ENCODE results near the gene RUVBL2.

RUVBL2 gene

DNA sequence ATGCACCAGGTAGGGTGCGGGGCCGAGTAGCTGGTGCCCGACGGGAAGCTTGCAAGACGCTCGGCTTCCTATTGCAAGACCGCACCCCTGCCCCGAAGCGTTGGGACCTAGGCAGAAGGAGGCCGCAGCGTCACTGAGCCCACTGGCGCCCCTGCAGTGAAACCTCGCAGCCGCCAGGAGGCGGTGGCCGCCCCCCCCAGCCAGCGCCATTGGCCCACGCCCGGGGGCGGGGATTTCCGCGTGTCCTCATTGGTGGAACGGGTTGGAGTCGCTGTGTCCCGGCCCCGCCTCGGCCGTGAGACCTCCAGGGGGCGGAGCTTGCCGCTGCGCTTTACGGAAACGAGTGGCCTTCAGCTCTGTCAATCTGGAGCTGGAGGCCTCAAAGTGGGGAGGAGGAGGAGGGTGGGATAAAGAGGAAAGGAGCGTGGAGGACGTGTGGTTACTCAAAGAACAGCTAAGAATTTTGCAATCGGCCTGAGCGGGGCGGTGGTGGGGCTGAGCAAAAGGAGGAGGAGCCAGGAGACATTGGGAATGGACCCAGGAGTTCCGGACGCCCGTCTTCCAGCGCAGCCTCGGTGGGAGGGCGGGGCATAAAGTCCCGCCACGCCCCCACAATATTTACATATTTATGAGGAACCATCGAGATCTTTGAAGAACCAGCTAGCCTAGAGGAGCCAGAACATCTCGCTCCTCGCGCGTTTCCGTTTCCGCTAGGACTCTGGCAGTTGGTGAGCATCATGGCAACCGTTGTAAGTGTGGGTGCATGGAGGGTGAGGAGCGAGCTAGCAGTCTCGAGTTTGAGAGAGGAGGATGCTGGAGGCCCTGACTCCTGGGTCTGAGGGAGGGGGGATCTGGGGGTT lies at the start of gene RUVBL2, which contains the start of gene GYS1:
Gene RUVBL2, plus strand, starts transcription at position 713 of the 860 bp plus-strand sequence. Its CDS starts 25 bp downstream, at position 738.
Gene GYS1, minus strand, starts transcription at position 135 of the 860 bp plus-strand sequence. CDS start 197 bp downstream, outside the sequence.
- Mint-ChIP-seq H3K9me3 (no peaks in the 10 kb centered on the region), H3K4me1 (ENCODE audit: low read depth) (peaks cover 34% of the 10 kb centered on the region), H3K27ac (peak within 1 kb of the TSS; percentile 99), H3K4me3 (peak within 1 kb of the TSS; percentile 94), H3K27me3 (ENCODE audit: low read depth) (no peaks in the 10 kb centered on the region), H3K36me3 (ENCODE audit: low read depth) (peaks cover 18% of the 10 kb centered on the region)

- H3K27ac Mint-ChIP-seq, result no peak overlapping the region
- no peak overlapping the region for H3K4me3 Mint-ChIP-seq
- H3K4me1 Mint-ChIP-seq (ENCODE audit: low read depth), result no peaks in the 10 kb centered on the region
- no peaks in the 10 kb centered on the region for H3K36me3 Mint-ChIP-seq (ENCODE audit: low read depth)
- no peaks in the 10 kb centered on the region for H3K27me3 Mint-ChIP-seq (ENCODE audit: low read depth)
- H3K9me3 Mint-ChIP-seq, result peaks cover 10% of the 10 kb centered on the region
These were observed 48.3 kb upstream of the RUVBL2 start for GRCh38 chr19:48945415-48945814.

- H3K9me3 Mint-ChIP-seq, result peaks cover 9% of the 10 kb centered on the region
- H3K27ac Mint-ChIP-seq, result no peak overlapping the region
- H3K4me3 Mint-ChIP-seq, result no peak overlapping the region
- no peaks in the 10 kb centered on the region for H3K36me3 Mint-ChIP-seq (ENCODE audit: low read depth)
- no peaks in the 10 kb centered on the region for H3K4me1 Mint-ChIP-seq (ENCODE audit: low read depth)
- H3K27me3 Mint-ChIP-seq (ENCODE audit: low read depth), result no peaks in the 10 kb centered on the region
These were observed 47.9 kb upstream of the RUVBL2 start for GRCh38 chr19:48945817-48946216.

DNA sequence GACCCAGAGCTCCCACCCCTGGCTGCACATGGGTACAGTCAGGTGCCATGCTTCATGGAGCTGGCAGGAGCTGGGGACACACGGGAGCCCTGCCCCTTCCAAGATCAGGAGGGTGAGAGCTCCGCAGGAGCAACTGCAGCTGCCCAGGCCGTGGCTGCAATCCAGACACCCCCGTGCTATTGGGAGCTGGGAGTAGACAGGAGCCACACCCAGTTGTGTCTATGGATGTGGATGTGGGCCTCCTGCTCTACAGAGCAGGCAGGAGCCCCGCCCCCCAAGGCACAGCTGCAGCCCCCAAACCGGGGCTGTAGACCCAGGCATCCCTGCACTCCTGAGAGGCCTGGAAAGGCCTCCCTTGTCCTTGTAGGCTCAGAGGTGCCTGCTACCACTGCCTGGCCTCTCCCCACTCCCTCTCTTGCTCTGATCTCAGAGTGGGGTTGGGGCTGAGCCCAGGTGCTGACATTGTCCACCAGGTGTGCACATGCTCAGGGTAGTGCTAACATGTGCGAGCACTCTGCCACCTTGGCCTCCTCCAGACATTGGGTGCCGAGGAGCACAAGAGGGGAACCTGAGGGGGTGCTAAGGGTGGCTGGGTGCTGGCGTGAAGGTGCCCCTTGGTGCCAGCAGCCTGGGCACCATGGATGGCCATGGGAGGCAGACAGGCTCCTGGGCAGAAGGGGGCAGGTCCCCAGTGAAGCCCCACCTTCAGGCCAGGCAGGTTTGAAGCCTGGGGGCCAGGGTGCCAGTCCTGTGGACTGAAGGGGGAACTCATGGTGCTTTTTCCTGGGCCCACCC lies 47.0 kb upstream of the RUVBL2 start:
- no peak overlapping the region for H3K27ac Mint-ChIP-seq
- no peaks in the 10 kb centered on the region for H3K27me3 Mint-ChIP-seq (ENCODE audit: low read depth)
- peaks cover 4% of the 10 kb centered on the region for H3K9me3 Mint-ChIP-seq
- H3K36me3 Mint-ChIP-seq (ENCODE audit: low read depth), result no peaks in the 10 kb centered on the region
- no peak overlapping the region for H3K4me3 Mint-ChIP-seq
- H3K4me1 Mint-ChIP-seq (ENCODE audit: low read depth), result no peaks in the 10 kb centered on the region

- Mint-ChIP-seq H3K27me3 (ENCODE audit: low read depth) (no peaks in the 10 kb centered on the region), H3K27ac (no peak overlapping the region), H3K9me3 (peaks cover 4% of the 10 kb centered on the region), H3K4me3 (no peak overlapping the region), H3K4me1 (ENCODE audit: low read depth) (no peaks in the 10 kb centered on the region), H3K36me3 (ENCODE audit: low read depth) (no peaks in the 10 kb centered on the region)
These were observed 46.5 kb upstream of the RUVBL2 start for GRCh38 chr19:48947258-48947542.

- Mint-ChIP-seq H3K27ac (no peak overlapping the region), H3K27me3 (ENCODE audit: low read depth) (no peaks in the 10 kb centered on the region), H3K4me1 (ENCODE audit: low read depth) (peaks cover 4% of the 10 kb centered on the region), H3K4me3 (no peak overlapping the region), H3K9me3 (peaks cover 4% of the 10 kb centered on the region), H3K36me3 (ENCODE audit: low read depth) (no peaks in the 10 kb centered on the region)
These were observed 43.5 kb upstream of the RUVBL2 start for GRCh38 chr19:48950159-48950558.

DNA sequence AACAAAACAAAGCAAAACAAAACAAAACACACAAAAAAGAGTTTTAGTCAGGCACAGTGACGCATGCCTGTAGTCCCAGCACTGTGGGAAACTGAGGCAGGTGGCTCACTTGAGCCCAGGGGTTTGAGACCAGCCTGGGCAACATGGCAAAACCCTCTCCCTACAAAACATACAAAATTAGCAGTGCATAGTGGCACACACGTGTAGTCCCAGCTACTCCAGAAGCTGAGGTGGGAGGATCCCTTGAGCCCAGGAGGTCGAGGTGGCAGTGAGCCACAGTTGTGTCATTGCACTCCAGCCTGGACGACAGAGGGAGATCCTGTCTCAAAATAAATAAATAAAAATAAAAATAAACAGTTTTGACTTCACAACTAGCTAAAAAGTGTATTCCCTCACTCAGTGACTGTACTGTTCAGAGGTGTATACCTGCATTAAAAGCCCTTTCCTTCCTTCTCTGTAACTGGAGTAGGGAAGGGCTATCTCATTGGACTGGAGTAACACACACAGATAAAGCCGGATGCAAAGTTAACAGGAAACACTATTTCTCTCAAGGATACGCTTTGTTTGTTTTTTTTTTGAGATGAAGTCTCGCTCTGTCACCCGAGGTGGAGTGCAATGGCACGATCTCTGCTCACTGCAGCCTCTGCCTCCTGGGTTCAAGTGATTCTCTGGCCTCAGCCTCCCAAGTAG lies 42.7 kb upstream of the RUVBL2 start:
- H3K4me1 Mint-ChIP-seq (ENCODE audit: low read depth), result peaks cover 6% of the 10 kb centered on the region
- H3K36me3 Mint-ChIP-seq (ENCODE audit: low read depth), result peaks cover 2% of the 10 kb centered on the region
- H3K27me3 Mint-ChIP-seq (ENCODE audit: low read depth), result no peaks in the 10 kb centered on the region
- H3K9me3 Mint-ChIP-seq, result peaks cover 4% of the 10 kb centered on the region
- no peak overlapping the region for H3K27ac Mint-ChIP-seq
- no peak overlapping the region for H3K4me3 Mint-ChIP-seq

DNA sequence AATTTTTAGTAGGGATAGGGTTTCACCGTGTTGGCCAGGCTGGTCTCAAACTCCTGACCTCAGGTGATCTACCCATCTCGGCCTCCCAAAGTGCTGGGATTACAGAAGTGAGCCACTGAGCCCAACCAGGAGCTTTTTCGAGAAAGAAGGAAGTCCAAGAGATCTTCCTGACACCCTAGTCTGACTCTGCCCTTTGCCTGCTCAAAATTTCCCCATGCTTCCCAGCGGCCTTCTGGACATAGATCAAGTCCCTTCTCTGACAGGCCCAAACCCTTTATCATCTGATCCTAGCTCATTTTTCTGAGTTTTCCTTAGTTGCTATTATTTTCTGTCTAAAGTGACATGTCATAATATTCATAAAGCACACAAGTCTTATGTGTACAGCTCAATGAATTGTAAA lies 40.5 kb upstream of the RUVBL2 start:
- no peaks in the 10 kb centered on the region for H3K27me3 Mint-ChIP-seq (ENCODE audit: low read depth)
- H3K27ac Mint-ChIP-seq, result no peak overlapping the region
- H3K4me3 Mint-ChIP-seq, result no peak overlapping the region

DNA sequence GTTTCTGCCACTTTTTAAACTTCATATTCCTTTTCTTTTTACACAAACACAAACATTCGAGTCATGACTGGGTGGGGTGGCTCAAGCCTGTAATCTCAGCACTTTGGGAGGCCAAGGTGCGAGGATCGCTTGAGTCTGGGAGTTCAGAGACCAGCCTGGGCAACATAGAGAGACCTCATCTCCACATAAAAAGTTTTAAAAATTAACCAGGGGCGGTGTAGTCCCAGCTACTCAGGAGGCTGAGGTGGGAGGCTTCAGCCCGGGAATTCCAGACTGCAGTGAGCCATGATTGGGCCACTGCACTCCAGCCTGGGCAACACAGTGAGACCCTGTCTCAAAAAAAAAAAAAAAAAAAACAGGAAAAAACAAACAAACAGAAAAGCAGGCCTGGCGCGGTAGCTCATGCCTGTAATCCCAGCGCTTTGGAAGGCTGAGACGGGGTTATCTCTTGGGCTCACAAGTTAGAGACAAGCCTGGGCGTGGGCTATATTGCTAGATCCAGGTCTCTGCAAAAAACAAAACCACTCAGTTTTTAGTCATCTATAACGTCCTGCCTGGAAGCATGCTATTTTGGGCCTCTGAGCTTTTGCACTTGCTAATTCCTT lies 39.6 kb upstream of the RUVBL2 start:
- Mint-ChIP-seq H3K27ac (peak overlapping the region; percentile 91), H3K9me3 (no peaks in the 10 kb centered on the region), H3K36me3 (ENCODE audit: low read depth) (peaks cover 26% of the 10 kb centered on the region), H3K4me3 (peak overlapping the region; percentile 89), H3K27me3 (ENCODE audit: low read depth) (no peaks in the 10 kb centered on the region), H3K4me1 (ENCODE audit: low read depth) (peaks cover 18% of the 10 kb centered on the region)

More for the DNA sequence above, 40.5 kb upstream of the RUVBL2 start:
- Mint-ChIP-seq H3K4me1 (ENCODE audit: low read depth) (peaks cover 14% of the 10 kb centered on the region), H3K36me3 (ENCODE audit: low read depth) (peaks cover 20% of the 10 kb centered on the region), H3K9me3 (no peaks in the 10 kb centered on the region)

GRCh38 chr19:48954595-48955307 lies 38.9 kb upstream of the RUVBL2 start, which contains the start of gene BAX:
TSS of gene BAX (plus strand) at chr19:48954875. CDS start at chr19:48954929, 54 bp downstream.
- H3K27me3 Mint-ChIP-seq (ENCODE audit: low read depth), result no peaks in the 10 kb centered on the region
- H3K4me1 Mint-ChIP-seq (ENCODE audit: low read depth), result peaks cover 21% of the 10 kb centered on the region
- H3K9me3 Mint-ChIP-seq, result no peaks in the 10 kb centered on the region
- peak within 1 kb of the TSS; percentile 91 for H3K27ac Mint-ChIP-seq
- peaks cover 26% of the 10 kb centered on the region for H3K36me3 Mint-ChIP-seq (ENCODE audit: low read depth)
- H3K4me3 Mint-ChIP-seq, result peak within 1 kb of the TSS; percentile 93

DNA sequence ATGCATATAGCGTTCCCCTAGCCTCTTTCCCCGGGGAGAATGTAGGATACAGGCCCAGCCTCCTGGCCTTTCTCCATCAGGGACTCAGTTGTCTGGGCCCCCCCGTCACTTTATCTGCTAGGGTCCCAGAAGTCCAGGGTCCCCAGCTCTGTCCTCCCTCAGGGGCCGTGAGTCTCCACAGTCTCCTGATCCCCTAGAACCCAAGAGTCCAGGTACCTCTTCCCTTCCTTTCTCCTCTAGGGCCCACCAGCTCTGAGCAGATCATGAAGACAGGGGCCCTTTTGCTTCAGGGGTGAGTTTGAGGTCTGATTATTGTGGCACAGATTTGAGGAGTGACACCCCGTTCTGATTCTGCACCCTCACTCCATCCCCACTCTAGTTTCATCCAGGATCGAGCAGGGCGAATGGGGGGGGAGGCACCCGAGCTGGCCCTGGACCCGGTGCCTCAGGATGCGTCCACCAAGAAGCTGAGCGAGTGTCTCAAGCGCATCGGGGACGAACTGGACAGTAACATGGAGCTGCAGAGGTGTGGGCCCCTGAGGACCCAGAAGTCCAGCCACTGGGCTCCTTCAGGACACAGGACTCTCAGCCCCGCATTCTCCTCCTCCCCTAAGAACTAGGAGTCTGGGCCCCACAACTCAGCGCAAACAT lies 38.3 kb upstream of the RUVBL2 start:
- H3K4me1 Mint-ChIP-seq (ENCODE audit: low read depth), result peaks cover 23% of the 10 kb centered on the region
- H3K9me3 Mint-ChIP-seq, result no peaks in the 10 kb centered on the region
- peak overlapping the region; percentile 93 for H3K4me3 Mint-ChIP-seq
- H3K27me3 Mint-ChIP-seq (ENCODE audit: low read depth), result no peaks in the 10 kb centered on the region
- peaks cover 28% of the 10 kb centered on the region for H3K36me3 Mint-ChIP-seq (ENCODE audit: low read depth)
- H3K27ac Mint-ChIP-seq, result peak overlapping the region; percentile 87

DNA sequence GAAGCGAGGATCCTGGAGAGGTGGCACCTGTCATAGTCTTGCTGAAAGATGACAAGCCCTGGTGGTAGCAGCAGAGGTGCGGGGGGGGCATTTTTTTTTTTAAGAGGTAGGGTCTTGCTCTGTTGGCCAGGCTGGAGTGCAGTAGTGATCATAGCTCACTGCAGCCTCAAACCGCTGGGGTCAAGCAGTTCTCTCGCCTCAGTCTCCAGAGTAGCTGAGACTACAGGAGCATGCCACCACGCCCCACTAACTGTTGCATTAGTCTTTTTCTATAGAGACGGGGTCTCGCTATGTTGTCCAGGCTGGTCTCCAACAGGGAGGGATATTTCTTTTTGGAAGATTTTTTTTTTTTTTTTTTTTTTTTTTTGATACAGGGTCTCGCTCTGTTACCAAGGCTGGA lies 35.7 kb upstream of the RUVBL2 start:
- Mint-ChIP-seq H3K4me3 (peak overlapping the region; percentile 17), H3K9me3 (no peaks in the 10 kb centered on the region), H3K36me3 (ENCODE audit: low read depth) (peaks cover 38% of the 10 kb centered on the region), H3K4me1 (ENCODE audit: low read depth) (peaks cover 32% of the 10 kb centered on the region), H3K27me3 (ENCODE audit: low read depth) (no peaks in the 10 kb centered on the region), H3K27ac (peak overlapping the region; percentile 39)

Data from T-helper 1 cell treated with Interleukin-12 subunit alpha and Interleukin-12 subunit beta and Interleukin-4 antibody, amounts not matched to agents 30 μg/mL and 1 μg/mL, for 36 hours (primary cell).